ENCODE data around the gene CBX8. TPM values are rescaled to one million over a fixed set of nuclear protein-coding genes. Genes with fewer than 3 reads are reported as not detected.
A peak's percentile ranks its signal among the peaks of the same experiment; 100 is the strongest.

Gene CBX8
- total RNA-seq, 2 experiments from 2014 or later = 5.3 to 6.5 TPM

DNA sequence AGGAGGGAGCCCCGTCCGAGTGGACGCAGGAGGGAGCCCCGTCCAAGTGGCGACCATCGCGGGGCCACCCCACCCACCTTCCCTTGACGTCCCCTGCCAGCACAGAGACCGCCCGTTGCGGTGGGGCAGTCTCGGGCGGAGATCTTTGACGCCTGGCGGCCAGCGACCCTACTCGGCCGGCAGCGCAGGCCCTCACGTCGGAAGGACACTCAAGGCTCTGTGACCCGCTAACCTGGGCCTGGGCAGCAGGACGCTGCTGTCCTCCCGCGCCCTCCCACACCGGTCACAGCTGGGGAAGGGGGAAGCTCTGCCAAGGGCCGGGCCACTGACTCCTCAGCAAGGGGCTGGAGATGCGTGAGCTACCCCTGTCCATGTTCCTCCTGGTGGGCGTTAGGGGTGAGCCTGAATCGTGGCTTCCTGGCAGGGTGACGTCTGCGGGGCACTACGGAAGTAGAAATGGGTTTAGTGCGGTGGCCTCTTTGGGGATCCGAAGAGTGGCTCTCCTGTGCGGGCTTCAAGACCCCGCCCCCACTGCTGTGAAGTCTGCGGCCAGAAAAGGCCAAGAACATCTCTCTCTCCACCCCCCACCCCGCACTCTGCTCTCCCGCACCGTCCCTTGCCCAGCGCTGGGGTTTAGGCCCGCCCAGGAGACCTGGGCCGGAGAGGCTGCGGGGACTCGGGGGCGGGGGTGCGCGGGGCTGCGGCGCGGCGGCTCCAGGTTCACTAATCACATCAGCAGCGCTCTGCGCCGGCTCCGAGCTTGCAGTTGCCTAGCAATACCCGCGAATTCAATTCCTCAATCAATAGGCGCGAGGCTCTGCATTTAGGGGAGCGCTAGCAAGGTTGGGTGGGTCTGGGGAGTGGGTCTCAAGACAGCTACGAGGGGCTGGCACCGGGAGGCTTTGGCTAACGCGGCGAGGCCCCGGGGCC is 5.8 kb downstream of the CBX8 start:
- Histone ChIP-seq H3K9me3 (ENCODE audit: control insufficient read depth in 1 of 2, insufficient read depth in 1 of 2, low read length in 2 of 2) (peaks cover 0 to 29% of the 10 kb centered on the region in 2 experiments), H3K36me3 (ENCODE audit: insufficient read depth, low read length) (peaks cover 7% of the 10 kb centered on the region), H3K27me3 (ENCODE audit: control insufficient read depth in 1 of 2, insufficient read depth in 2 of 2, low read length in 2 of 2) (peaks cover 61 to 70% of the 10 kb centered on the region in 2 experiments), H3K4me3 (ENCODE audit: low read length) (no peak overlapping the region), H3K27ac (ENCODE audit: low read depth in 1 of 2, low read length in 2 of 2) (no peak overlapping the region), H3K4me1 (ENCODE audit: insufficient read depth, low read length) (peaks cover 37% of the 10 kb centered on the region)
- H3K4me3 Mint-ChIP-seq = no peak overlapping the region
- intact Hi-C loops (cut with DNase I, micrococcal nuclease) = loop anchor here in 1 of 2 experiments (1.0 to 2.0 kb wide), 2 partner anchors 44 to 200 kb away; no protein-coding TSS in a partner anchor
- no peaks in the 10 kb centered on the region for H3K9me3 Mint-ChIP-seq
- TF ChIP-seq, protein P1, sequence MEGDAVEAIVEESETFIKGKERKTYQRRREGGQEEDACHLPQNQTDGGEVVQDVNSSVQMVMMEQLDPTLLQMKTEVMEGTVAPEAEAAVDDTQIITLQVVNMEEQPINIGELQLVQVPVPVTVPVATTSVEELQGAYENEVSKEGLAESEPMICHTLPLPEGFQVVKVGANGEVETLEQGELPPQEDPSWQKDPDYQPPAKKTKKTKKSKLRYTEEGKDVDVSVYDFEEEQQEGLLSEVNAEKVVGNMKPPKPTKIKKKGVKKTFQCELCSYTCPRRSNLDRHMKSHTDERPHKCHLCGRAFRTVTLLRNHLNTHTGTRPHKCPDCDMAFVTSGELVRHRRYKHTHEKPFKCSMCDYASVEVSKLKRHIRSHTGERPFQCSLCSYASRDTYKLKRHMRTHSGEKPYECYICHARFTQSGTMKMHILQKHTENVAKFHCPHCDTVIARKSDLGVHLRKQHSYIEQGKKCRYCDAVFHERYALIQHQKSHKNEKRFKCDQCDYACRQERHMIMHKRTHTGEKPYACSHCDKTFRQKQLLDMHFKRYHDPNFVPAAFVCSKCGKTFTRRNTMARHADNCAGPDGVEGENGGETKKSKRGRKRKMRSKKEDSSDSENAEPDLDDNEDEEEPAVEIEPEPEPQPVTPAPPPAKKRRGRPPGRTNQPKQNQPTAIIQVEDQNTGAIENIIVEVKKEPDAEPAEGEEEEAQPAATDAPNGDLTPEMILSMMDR (IDR thresholded peaks at IDR 0.05) = no peak
- DNase-seq (peak in 3 of 14 experiments; percentile 39 to 52 (median 45)), ATAC-seq (ENCODE audit: poor library complexity) (peak; percentile 45)
- ChIA-PET CTCF (interaction anchor here (1.6 kb wide), 1 partner anchor 217 kb away, joined by 3 read pairs; no protein-coding TSS in a partner anchor), POLR2A (interaction anchor here (0.9 kb wide), 1 partner anchor 12 kb away, joined by 3 read pairs; no protein-coding TSS in a partner anchor)
- H3K4me1 Mint-ChIP-seq (ENCODE audit: low read depth) = peaks cover 14% of the 10 kb centered on the region
- H3K27me3 Mint-ChIP-seq = peaks cover 60% of the 10 kb centered on the region
- no peak overlapping the region for H3K27ac Mint-ChIP-seq
- peaks cover 3% of the 10 kb centered on the region for H3K36me3 Mint-ChIP-seq (ENCODE audit: low read depth)

DNA sequence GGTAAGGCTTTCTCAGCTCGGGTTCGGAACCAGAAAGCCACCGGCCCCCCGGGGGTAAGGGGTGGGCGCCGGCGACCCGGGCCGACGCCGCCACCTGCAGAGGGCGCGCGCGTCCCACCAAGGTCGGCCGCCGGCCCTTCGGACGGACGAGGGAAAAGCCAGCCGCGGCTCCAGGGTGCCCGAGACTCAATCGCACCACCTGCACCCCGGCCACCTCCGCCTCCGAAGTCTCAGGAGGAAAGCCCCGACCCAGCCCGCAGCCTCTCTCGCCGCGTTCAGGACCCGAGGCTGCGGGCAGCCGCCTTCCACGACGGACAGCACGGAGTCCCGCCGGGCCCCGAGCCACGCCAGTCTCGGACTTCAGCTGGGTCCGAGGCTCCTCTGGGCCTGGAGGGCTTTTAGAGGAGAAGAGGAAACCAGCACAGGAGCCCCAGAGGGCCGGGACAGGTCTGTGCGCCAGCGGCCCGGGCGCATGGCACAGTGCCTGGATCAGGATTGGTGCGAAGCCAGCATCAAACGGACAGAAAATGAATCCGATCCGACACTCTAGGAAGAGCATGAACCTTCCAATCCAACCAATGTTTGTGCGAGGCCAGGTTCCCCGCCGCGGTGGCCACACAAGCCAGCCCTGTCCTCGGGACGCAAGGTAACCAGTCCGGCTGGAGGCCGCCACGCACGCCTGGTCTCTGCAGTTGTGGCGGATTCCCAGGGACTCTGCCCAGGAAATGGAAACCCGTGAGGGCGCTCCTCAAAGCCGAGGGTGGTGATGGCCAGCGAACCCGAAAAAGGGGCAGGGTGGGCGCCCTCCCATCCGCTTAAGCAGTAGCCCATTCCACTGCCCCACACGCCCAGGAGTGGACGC is 6.7 kb downstream of the CBX8 start:
- peak; percentile 32 for ATAC-seq (ENCODE audit: poor library complexity)

More for the DNA sequence above, 6.7 kb downstream of the CBX8 start:
- peaks cover 3% of the 10 kb centered on the region for H3K36me3 Mint-ChIP-seq (ENCODE audit: low read depth)
- peaks cover 69% of the 10 kb centered on the region for H3K27me3 Mint-ChIP-seq
- peak in 3 of 14 experiments; percentile 48 to 60 (median 56) for DNase-seq
- Histone ChIP-seq H3K4me1 (ENCODE audit: insufficient read depth, low read length) (peaks cover 32% of the 10 kb centered on the region), H3K9me3 (ENCODE audit: control insufficient read depth in 1 of 2, insufficient read depth in 1 of 2, low read length in 2 of 2) (peaks cover 0 to 29% of the 10 kb centered on the region in 2 experiments), H3K27ac (ENCODE audit: low read depth in 1 of 2, low read length in 2 of 2) (no peak overlapping the region), H3K27me3 (ENCODE audit: control insufficient read depth in 1 of 2, insufficient read depth in 2 of 2, low read length in 2 of 2) (peaks cover 63 to 78% of the 10 kb centered on the region in 2 experiments), H3K36me3 (ENCODE audit: insufficient read depth, low read length) (peaks cover 5% of the 10 kb centered on the region), H3K4me3 (ENCODE audit: low read length) (no peak overlapping the region)
- POLR2A ChIA-PET = interaction anchor here (1.2 kb wide), 1 partner anchor 11 kb away, joined by 4 read pairs; no protein-coding TSS in a partner anchor
- H3K9me3 Mint-ChIP-seq = no peaks in the 10 kb centered on the region
- H3K4me3 Mint-ChIP-seq = peak overlapping the region; percentile 9
- intact Hi-C loops (cut with DNase I, micrococcal nuclease) = loop anchor here in 1 of 2 experiments (1.0 to 2.0 kb wide), 3 partner anchors 45 to 201 kb away; no protein-coding TSS in a partner anchor
- TF ChIP-seq, protein P1 (IDR thresholded peaks at IDR 0.05) = peak; percentile 81
- CTCF ChIA-PET = interaction anchor here (1.0 to 1.8 kb wide), 7 partner anchors 15 to 218 kb away, joined by 3 to 7 read pairs (median 4); partner anchors contain the start of gene CBX4
- no peak overlapping the region for H3K27ac Mint-ChIP-seq
- H3K4me1 Mint-ChIP-seq (ENCODE audit: low read depth) = peaks cover 9% of the 10 kb centered on the region
